ENCODE data around the gene ITPA.

GRCh38 chr20:3160418-3160817 is 48.9 kb upstream of the ITPA start:
- TF ChIP-seq CTCF (IDR thresholded peaks at IDR 0.05) (no peak), POLR2A (IDR thresholded peaks at IDR 0.05) (no peak), EP300 (IDR thresholded peaks at IDR 0.05) (no peak)

Data from ovary (tissue), 3 donors.